Pancreas (tissue), 10 donors: Measurements from ENCODE around the gene ZNF423. TPM values are rescaled to one million over a fixed set of nuclear protein-coding genes. Genes with fewer than 3 reads are reported as not detected.

Experiments used
- ATAC-seq, 4 donors: fragments of 200-7000 bp; cut with Tn5 transposase; one replicate each; pipeline versions ENCODE4 v1.8.0 to v1.9.1; 2020; ENCODE audit warnings: mild to moderate bottlenecking in 4 of 4, moderate library complexity in 4 of 4
- DNase-seq, 6 donors: peaks; one replicate each; pipeline ENCODE4 v3.0.0-alpha.2; 2020
- FAIRE-seq: peaks from 2 replicates; lab custom pipeline; 2012; peaks lifted over from hg19 to GRCh38; lab: Jason Lieb, UNC
- H3K27ac ChIP-seq, 4 donors: fragments of 200-600 bp; sonication (generic); 1 replicate in 3 of 4; 2 replicates in 1 of 4; pipeline versions ENCODE4 v1.5.0 to v1.8.0; 2020
- H3K27me3 ChIP-seq, 4 donors: fragments of 200-600 bp; one replicate each; pipeline ENCODE4 v1.8.0; 2021
- H3K36me3 ChIP-seq, 3 donors: fragments of 200-600 bp; sonication (generic) in 1 of 3; one replicate each; pipeline versions ENCODE4 v1.5.0 to v1.8.0; 2020 to 2021
- H3K4me1 ChIP-seq, 3 donors: fragments of 200-600 bp; one replicate each; pipeline ENCODE4 v1.8.0; 2021
- H3K4me3 ChIP-seq, 4 donors: fragments of 200-600 bp; sonication (generic) in 2 of 4; one replicate each; pipeline versions ENCODE4 v1.5.0 to v1.8.0; 2020 to 2021
- H3K9me3 ChIP-seq, 4 donors: fragments of 200-600 bp; one replicate each; pipeline ENCODE4 v1.8.0; 2021
- CTCF ChIP-seq, 4 donors: fragments of 200-600 bp; sonication (generic) in 3 of 4; IDR thresholded peaks; one replicate each; pipeline versions ENCODE4 v1.5.0 to v1.8.0; 2021; ENCODE audit warnings: antibody characterized with exemption in 4 of 4
- WGBS, 2 donors: extraction: QIAGEN DNeasy Blood & Tissue Kit; methylation state at CpG; one replicate each; pipeline ENCODE4 v1.1.7; 2013; 5-methylcytosine and 5-hydroxymethylcytosine counted together
- intact Hi-C, 3 donors: fragments of 100-400 bp; cut with DNase I; formaldehyde crosslinking; loops; one replicate each; pipeline versions ENCODE4 v1.11.1 to v1.14.2; 2022
- polyA plus RNA-seq, 2 donors: library from polyadenylated mRNA; stranded (reverse); fragments of 200-250 nt; gene quantifications; one replicate each; pipeline ENCODE4 v1.2.3, GENCODE V29; 2013
- total RNA-seq, 6 donors: library from RNA; stranded (reverse); fragmentation: NEBNext Ultra II Directional in 4 of 6; extraction: Animal tissue kit (Norgen Biotek cat#: 25700) in 4 of 6; gene quantifications; one replicate each; pipeline versions ENCODE4 v1.2.1 to v1.2.4, GENCODE V29; 2021 to 2023
- donor health status: healthy with polysubstance abuse.
- donor health status: DM: no; HTN: no; CAD: no; lungs with moderate emphysema.
- donor health status: DM: no; HTN: no; CAD: no.
- donor health status: control.
- donor health status: control.
- donor health status: Bipolar disorder and iron deficiency.
- donor health status: DM: yes; HTN: yes; CAD: no.
- donor health status: DM: no; HTN: no; CAD: no.
- donor health status: DM: no; HTN: no; CAD: no.
- donor health status: DM: yes; HTN: yes; CAD: no.

Gene ZNF423
- total and polyA plus RNA-seq, 8 donors = 0.61 to 5.1 (median 3.0) TPM

- no peak for DNase-seq
- no peaks in the 10 kb centered on the region for H3K36me3 ChIP-seq
- TF ChIP-seq CTCF (IDR thresholded peaks at IDR 0.05) = no peak
- intact Hi-C loops = no loop called here
- no peaks in the 10 kb centered on the region for H3K4me1 ChIP-seq
- H3K9me3 ChIP-seq = no peaks in the 10 kb centered on the region
- H3K27me3 ChIP-seq = no peaks in the 10 kb centered on the region
- no peak for ATAC-seq
- no peak for FAIRE-seq
- 87% methylated on average over 5 of the region's 5 CpGs for WGBS, 2 donors
- H3K4me3 ChIP-seq = no peak overlapping the region
- no peak overlapping the region for H3K27ac ChIP-seq
Measured at GRCh38 chr16:49588729-49589384, 267.1 kb downstream of the ZNF423 start.

GRCh38 chr16:49588026-49588425 lies 267.9 kb downstream of the ZNF423 start:
- intact Hi-C loops = no loop called here
- FAIRE-seq (no peak), DNase-seq (no peak), ATAC-seq (no peak)
- H3K27ac ChIP-seq = no peak overlapping the region
- H3K4me3 ChIP-seq = no peak overlapping the region
- no peaks in the 10 kb centered on the region for H3K36me3 ChIP-seq
- no peak for TF ChIP-seq CTCF (IDR thresholded peaks at IDR 0.05)
- no peaks in the 10 kb centered on the region for H3K9me3 ChIP-seq
- no peaks in the 10 kb centered on the region for H3K27me3 ChIP-seq
- H3K4me1 ChIP-seq = no peaks in the 10 kb centered on the region
- WGBS, 2 donors = 93 to 97% methylated on average over 3 of the region's 3 CpGs

- no peaks in the 10 kb centered on the region for H3K36me3 ChIP-seq
- FAIRE-seq = no peak
- H3K27ac ChIP-seq = no peak overlapping the region
Measured at GRCh38 chr16:49587511-49587910, 268.4 kb downstream of the ZNF423 start.

GRCh38 chr16:49586466-49587450 lies 269.2 kb downstream of the ZNF423 start:
- no peak for FAIRE-seq
- no peaks in the 10 kb centered on the region for H3K36me3 ChIP-seq
- H3K27ac ChIP-seq = no peak overlapping the region
- H3K4me3 ChIP-seq = no peak overlapping the region
- no peak for DNase-seq
- intact Hi-C loops = no loop called here
- H3K27me3 ChIP-seq = no peaks in the 10 kb centered on the region
- no peak for ATAC-seq
- no peaks in the 10 kb centered on the region for H3K4me1 ChIP-seq
- TF ChIP-seq CTCF (IDR thresholded peaks at IDR 0.05) = no peak
- WGBS, 2 donors = 84 to 88% methylated on average over 28 of the region's 28 CpGs
- no peaks in the 10 kb centered on the region for H3K9me3 ChIP-seq

More at GRCh38 chr16:49587511-49587910, 268.4 kb downstream of the ZNF423 start:
- Histone ChIP-seq H3K4me3 (no peak overlapping the region), H3K4me1 (no peaks in the 10 kb centered on the region), H3K9me3 (no peaks in the 10 kb centered on the region), H3K27me3 (no peaks in the 10 kb centered on the region)
- ATAC-seq = no peak
- DNase-seq = no peak
- no peak for TF ChIP-seq CTCF (IDR thresholded peaks at IDR 0.05)
- intact Hi-C loops = no loop called here
- WGBS, 2 donors = 94 to 96% methylated on average over 1 of the region's 1 CpG
